Stimulated activated CD4-positive, alpha-beta T cell treated with anti-CD3 and anti-CD28 coated beads, Interleukin-15, amount 100 ng/mL, for 24 hours (primary cell): ENCODE measurements around the gene GAREM1.
"Not testable (repeated sequence)": the region's sequence is repeated elsewhere in the genome, so short reads cannot be mapped to it uniquely, and the experiment has no call there.

ENCODE experiments used
- DNase-seq: peaks from one replicate; pipeline ENCODE4 v3.0.0-alpha.2; 2020

GAREM1 gene

DNA sequence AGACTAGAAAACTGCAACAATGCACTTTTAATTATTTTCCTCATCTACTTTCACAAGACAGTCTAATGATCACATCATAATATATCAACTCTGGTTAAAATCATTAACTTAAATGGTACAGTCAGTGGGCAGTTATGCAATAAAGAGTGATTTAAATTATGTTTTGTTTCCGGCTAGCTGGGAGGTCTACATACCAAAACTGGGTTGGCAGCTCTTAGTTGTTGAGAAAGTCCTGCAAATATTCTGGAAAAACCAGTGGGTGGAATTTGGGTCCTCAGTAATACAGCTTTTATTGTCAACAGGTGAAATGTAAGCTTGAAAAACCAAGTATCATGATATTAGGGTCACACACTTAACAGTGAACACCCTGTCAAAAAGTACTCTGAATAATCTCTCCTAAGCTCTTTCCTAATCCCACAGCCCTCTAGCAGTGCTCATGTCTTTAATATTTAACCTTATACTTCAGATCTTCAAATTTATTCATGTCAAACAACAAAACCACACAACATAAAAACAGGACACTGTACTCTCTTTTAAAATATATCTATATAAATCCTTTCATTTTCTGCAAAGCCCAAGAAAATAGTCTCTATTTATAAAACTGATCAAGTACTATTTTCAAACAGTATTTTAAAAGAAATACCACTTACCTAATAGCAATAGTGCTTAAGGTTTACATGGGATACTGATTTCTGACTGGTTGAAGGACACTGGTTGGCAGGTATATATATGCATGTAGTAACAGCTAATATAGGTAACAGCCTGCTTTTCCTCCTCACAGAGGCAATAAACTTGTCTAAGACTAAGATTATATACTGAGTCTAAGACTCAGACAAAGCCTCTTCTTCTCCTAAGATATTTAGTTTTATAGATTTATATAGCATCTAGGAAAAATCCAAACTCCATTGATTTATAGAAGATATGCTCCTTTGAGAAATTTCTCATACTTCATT, 103.8 kb downstream of the GAREM1 start:
- no peak for DNase-seq

DNA sequence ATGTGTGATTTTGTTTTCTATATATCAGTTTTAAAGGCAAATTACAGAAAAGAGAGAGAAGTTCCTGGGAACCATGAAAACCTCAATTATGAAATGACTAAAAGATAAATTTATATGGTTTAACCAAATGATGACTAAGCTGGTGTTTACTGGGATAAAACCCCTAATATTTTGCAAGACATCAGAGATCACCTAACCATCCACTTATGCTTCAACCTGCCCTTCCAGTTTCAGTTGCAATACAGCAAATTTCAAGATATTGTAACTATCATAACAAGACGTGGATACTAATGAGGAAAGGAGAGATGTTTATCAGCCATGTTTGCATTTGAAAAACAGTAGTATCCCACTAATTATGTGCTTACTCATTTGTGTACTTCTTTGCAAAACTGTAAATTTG, 108.2 kb downstream of the GAREM1 start:
- DNase-seq = no peak

DNA sequence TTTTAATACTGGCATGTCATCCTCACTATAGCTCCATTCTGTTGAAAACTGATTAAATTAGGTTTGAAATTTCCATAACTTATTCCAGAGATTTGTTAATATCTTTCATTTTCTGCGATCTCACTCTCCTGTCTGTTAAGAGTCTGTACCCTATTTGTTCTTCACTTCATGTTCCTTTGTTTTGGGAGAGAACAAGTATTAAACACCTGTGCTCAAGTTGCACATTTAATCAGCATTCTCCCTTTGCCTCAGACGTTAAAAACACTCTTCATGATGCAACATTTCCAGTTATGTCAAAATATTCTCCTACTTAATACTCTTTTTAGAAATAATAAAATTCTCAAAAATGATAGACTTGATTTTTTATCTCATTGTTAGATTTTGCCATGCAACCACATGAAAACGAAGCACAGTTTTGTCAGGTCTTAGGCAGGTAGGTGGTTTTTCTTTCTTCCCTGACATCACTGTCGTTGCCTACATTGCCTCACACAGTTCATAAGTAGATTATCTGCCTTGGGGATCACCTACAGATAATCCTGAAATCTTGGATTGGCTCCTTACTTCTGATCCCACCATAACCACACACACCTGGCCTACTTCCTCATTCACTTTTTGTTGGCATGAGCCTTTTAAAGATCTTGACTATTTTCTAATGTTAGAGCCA, 109.9 kb downstream of the GAREM1 start:
- no peak for DNase-seq

DNA sequence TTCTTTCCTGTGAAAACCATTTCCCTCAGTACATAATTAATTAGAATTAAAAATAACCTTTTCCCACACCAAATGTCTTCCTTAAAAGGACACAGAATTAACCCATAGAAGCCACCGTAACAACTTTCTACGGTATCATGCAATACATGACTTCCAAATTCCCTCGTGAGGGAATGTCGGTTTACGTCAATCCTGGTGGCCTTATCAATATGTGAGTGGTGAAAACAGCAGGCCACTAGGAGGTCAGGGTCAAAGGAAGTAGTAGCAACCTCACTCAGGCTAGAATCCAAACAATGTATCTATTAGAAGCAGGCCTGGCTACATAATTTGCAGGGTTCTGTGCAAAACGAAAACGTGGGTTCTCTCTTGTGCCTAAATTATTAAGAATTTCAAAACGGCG, 112.2 kb downstream of the GAREM1 start:
- DNase-seq = no peak

DNA sequence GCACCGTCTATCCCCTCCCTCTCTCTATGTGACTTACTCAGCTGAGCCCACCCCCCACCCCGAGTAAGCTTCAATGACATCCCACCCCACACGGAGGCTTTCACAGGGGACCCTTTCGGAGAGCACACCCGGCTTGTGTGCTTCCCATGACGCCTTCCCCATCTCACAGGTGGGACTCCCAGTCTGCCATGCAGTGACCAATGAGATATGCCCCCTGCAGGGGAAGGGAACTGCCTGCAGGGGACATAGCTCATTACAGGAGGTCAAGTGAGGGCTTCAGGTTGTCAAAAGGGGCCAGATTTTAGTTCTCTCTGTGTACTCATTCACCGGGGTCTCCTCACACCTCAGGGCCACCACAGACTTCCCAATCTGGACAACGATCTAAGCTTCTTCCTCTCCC, 112.6 kb downstream of the GAREM1 start:
- no peak for DNase-seq

DNA sequence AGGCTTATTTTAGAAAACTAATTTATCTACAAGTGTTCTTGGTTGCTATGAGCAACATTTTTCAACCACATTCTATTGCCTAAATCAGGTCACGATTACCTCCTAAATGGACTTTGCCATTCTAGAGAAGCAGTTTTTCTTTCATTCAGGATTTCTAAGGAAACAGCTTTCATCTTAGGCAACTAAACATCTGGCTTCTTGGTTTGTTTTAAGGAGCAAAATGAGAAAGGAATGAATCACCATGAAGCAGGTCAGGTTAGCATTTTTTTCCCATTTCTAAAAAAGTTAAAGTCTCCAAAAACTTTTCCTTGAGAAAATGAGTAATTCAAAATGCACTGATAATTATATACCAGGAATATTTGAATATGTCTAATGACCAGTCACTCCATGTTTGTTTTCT, 114.8 kb downstream of the GAREM1 start:
- no peak for DNase-seq

DNA sequence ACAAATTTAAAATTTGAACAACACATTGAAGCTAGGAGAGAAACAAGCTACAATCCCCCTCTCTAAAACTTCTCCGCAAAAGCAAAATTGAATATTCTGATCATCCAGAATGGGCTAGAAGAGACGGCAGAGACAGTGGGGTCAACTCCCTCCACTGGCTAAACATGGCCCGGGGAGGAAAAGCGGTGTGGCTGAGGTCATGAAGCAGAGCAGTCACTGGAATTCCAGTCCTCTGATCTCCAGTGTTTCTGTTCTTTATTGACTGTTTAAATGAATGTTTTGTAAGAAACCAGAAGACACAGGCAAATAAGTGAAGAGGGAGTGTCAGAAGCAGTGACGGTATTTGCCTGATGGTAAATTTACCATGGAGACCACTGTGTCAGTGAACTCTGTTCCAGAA, 116.2 kb downstream of the GAREM1 start:
- no peak for DNase-seq

DNA sequence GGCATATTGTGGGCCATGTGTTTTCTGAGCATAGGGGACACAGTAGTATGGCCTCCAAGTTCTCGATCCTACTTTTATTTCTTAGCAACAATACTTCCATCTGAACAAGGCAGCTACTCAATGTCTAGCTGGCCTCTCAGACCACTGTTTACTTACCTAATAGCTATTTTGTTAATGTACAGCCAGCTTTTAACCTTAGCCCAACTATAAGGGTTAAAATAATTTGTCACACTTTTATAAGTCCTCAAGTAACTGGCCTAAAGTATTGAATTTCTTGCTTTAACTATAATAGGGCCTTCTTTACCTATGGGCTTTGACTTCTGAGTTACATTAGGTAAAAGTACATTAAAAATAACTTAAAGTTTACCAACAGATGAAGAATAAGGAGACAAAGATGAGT, 117.4 kb downstream of the GAREM1 start:
- DNase-seq = no peak

DNA sequence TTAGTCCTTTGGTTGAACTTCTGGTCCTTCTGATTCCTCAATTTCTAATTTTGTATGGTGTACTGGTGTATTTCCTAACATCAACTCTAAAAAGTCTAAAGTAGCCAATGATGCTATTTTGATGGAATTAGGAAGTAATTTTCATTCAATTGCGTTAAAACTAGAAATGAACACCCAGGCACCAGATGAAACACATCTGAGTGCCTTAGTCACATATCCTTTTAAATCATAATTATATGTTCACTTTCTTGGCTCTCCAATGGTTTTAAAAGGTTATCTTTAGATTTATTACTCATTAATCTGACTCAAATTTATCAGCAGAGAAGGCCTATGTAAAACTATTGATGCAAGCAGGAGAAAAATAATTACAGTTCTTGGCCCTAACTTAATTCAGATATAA, 119.7 kb downstream of the GAREM1 start:
- DNase-seq = no peak

DNA sequence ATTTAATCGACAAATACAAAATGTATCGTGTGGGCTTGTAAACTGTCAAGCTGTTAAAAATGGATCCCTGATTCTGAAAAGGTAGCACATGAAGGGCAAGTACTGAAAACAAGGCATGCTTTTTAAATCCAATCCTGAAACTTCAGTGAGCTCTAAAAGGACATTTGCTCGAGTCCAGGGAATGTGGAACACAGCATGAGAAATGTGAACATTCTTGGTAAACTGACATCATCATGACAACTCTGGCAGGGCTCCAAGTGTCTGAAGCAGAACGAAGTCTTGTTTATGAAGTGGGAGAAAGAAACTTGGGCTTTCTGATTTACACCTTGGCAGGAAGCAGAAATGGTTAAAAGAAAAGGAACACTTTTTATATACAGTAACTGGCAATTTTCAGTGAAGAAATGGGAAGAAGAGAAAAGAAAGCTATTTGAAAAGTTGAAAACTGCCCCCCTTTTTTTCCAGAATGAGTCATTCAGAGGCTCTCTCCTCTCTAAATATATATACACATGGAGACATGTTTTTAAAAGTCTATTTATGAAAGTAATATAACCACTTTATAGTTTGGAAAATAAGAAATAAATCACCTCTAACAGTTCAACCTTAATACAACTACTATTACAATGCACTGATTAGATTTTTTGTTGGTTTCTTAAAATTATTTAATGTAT, 120.8 kb downstream of the GAREM1 start:
- no peak for DNase-seq

DNA sequence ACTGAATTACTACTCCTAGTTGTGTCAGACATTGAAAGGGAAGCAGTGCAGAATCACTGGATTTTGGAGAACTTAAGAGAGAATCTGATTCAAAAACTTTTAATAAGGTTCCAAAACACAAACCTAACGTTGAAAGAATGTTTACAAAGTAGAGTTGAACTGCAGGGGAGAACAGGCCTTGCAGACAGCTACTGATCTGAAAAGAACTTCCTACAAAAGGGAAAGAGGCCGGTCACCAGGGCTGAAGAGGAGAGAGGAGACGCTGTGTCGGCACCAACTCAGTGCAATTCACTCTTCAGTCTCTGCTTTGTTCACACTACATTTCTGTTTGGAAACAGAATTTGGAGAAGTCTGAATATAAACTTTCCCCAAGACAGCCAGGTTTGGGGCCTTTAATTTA, 124.0 kb downstream of the GAREM1 start:
- DNase-seq = no peak

DNA sequence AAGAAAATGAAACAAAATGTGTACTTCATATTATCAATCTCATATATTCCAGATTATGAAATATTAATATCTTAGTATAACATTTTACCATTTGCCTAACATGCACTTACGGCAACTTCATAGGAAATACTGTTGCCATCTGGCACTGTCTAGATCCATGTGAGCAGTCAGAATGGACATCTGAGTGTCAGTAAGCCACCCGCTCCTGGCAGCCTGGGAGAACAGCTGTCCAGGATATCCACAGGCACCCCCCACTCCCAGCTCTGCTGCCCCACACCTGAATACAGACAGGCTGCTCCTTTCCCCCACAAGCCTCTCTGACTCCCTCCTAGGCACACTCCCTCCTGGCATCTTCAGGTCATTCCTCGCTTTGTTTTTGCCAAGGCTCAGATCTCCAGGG, 127.0 kb downstream of the GAREM1 start:
- no peak for DNase-seq

DNA sequence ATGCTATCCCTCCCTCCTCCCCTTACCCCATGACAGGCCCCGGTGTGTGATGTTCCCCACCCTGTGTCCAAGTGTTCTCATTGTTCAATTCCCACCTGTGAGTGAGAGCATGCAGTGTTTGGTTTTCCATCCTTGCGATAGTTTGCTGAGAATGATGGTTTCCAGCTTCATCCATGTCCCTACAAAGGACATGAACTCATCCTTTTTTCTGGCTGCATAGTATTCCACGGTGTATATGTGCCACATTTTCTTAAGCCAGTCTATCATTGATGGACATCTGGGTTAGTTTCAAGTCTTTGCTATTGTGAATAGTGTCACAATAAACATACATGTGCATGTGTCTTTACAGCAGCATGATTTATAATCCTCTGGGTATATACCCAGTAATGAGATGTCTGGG, 129.6 kb downstream of the GAREM1 start:
- DNase-seq = not testable (repeated sequence)

DNA sequence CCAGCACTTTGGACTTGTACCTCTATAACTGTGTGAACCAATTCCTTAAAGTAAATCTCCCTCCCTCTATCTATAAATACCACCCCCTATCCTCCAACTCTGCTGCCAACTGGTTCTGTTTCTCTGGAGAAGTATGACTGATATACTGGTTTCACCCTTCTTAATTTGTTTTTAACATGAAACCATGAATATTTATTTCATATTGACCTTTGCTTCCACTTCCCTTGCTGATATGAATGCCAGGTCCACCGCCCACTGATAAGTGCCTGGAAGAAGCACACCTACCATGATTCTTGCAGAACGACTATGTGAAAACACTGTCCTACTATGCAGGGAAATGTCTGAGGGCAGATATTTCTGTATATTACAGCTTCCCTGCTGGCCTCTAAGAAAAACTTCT, 131.6 kb downstream of the GAREM1 start:
- no peak for DNase-seq

DNA sequence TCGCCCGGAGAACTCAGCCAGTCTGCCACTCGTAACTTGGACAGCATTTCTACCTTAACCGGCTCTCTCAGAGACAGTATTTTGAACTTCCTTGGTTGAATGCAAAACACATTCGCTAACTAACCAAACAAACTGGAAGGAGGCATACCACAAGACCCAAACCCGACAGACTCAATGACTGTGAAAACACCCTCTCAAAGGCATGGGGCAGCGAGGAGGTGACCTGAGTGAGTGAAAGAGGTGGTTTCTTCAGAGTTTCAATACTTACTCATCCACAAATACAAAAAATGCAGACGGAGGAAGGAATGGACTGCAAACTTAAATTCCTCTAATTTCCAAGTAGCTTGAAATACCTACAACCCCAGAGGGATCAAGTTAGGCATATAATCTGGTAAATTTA, 132.9 kb downstream of the GAREM1 start:
- no peak for DNase-seq

DNA sequence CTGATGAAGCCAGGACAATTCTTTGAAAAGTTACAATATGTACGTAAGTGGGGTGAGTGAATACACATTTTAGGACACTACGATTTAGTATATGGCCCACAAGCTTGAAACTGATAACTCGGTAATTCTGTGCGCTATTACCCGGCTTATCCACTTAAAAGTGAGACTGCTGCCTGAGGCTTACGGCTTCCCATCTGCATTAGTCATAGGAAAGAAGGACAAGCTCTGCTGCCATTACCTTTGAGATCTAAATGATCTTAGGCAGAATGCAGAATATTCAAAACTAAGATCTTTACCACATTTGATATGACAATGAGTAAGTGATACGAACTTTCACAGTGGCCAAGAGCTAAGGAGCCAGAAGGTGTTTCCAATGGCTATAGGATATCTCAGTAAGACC, 133.3 kb downstream of the GAREM1 start:
- DNase-seq = no peak

DNA sequence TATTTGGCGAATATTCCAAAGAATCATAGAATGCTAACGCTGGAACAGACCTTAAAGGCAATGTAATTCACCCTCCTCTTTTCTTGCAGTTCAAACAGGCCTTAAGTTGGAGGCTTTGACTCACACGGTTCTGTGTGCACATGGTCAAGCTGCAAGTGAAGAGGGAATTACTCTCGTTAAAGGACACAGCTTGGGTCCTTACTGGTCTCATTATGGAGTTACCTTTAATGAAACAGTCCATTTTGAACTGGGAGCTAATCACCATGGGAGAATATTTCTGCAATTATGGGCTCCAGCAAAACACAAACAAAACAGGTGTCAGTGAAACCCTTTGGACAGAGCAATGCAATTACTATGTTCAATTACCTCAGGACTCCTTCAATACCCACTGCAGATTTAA, 135.5 kb downstream of the GAREM1 start:
- no peak for DNase-seq

DNA sequence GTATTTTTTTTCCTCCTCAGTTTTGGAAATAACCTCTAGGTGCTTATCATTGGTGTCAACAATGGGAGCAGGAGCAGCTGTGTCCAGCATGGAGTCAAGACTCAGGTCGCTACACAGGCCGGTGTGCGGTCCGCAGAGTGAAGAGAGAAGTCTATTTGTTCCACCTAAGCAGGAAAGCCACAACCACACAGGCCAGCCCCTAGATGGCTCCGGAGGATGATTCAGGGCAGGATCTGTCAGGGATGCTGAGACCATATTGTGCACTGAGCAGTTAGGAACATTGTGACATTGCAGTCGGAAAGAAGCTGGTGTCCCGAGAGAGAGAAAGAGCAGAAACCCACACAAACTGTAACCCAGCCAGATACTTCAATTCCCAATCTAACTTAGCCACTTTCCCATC, 136.9 kb downstream of the GAREM1 start:
- DNase-seq = no peak

DNA sequence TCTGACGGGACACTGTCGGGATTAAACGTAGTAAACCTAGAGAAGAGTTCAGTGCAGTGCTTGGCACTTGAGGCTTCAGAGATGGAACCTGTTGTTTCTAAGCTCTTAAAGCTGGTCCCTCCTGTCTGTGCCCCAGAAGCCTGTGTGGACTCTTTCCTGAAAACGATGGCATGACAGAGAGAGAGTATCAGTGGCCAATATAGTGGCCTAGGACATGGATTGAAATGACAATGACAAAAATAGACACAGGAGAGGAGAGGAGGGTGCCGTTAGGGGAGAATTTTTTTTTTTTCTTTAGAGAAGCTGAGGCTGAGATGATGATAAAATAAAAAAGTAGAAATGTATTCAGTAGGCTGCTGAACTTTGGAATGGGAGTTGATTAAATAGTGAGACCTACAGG, 138.0 kb downstream of the GAREM1 start:
- DNase-seq = no peak

DNA sequence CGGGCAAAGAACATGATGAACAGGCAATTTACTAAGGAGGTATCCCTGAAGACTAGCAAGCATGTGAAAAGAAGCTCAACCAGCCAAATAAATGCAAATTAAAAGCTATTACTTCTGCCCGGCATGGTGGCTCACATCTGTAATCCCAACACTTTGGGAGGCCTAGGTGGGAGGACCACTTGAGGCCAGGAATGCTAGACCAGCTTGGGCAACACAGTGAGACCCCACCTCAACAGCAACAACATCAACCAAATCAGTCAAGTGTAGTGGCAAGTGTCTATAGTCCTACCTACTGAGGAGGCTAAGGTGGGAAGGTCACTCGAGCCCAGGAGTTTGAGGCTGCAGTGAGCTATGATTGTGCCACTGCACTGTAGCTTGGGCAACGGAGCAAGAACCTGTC, 141.7 kb downstream of the GAREM1 start:
- no peak for DNase-seq

DNA sequence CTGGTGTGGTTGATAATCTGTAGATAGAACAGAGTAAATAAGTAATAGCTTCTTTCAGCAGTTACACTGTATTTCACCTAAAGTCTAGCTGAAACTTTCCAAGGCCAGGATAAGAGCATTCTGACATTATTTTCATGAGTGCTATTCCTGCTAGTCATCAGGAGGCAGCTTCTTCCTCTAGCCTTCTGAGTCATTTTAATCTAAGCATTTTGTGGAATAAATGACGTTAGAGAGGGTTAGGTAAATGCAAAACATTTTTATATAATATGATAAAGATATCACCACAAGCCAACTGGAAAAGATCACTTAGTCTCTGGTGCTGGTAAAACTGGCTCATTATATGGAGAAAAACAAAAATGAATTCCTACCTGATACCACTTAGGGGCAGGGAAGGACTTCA, 142.3 kb downstream of the GAREM1 start:
- DNase-seq = no peak

DNA sequence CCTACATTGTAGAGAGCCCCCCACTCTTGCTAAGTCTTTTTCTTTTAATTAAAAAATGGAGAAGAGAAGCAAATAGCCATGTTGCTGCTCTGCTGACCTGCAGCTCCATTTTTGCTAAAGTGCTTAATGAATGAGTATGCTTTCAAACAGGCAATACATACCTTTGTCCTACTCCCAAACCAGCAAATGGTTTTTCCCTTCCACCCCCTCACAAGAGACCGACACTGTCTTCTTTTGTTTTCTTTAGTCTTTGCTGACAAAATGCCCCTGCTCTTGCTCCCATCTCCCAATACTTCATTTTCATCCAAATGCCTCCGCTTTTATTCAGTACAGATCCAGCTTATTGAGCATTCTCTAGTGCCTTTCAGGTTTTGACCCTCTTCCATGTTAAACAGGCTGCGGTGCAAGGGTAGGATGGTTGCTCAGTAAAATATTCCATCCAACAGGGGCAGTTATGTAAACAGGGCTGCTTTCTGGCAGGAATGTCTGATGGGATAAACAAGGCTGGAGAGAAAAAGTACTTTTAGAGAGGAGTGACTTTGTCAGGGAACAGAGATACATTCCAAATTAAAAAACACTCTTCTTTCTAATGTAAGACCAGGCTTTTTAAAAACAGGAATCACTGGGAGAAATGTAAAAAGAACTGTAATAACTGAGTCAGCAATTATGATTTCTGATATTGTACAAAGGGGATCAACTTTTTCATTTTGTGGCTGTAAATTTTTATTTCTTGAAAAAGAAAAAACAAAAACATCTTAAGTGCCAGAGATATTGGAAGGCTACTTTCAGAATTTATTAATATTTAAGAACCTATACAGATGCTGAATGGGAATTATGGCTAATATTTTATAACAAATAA, 144.0 kb downstream of the GAREM1 start:
- DNase-seq = no peak

DNA sequence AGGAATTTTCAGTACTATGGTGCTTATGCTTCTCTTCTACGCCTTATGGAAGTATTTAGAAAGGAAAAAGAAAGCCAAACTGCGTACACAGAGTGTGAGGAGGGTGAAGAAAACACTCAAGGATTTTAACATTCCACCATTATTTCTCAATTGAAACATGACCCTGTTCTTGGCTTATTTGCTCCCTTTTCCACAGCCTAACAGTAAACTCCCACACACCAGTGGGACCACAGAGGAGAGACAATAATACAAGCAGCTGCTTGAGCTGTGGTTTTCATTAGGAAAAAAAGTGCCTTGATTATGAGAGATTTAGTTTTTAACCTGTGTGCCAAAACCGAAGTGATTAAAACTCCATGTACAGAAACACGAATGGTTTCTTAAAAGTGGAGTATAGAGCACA, 146.5 kb downstream of the GAREM1 start:
- DNase-seq = no peak
